Measurements from ENCODE around the gene KLHL20.
"Not testable (repeated sequence)": the region's sequence is repeated elsewhere in the genome, so short reads cannot be mapped to it uniquely, and the experiment has no call there.

Gene KLHL20

GRCh38 chr1:173770330-173770729 is 55.5 kb downstream of the KLHL20 start:
- H3K4me1 ChIP-seq (ENCODE audit: control insufficient read depth in 5 of 5, insufficient read depth in 5 of 5, low read length in 5 of 5); H3K9ac ChIP-seq (ENCODE audit: low read length in 5 of 5); H3K27ac ChIP-seq (ENCODE audit: low read depth, low read length); H3K4me3 ChIP-seq (ENCODE audit: low read depth in 1 of 5, low read length in 5 of 5); H3K27me3 ChIP-seq (ENCODE audit: control insufficient read depth in 5 of 5, insufficient read depth in 4 of 5, low read length in 5 of 5); H3K9me3 ChIP-seq (ENCODE audit: control insufficient read depth in 5 of 5, low read length in 5 of 5): not testable (repeated sequence)
- peaks cover 17 to 36% (median 25%) of the 10 kb centered on the region in 5 donors for H3K36me3 ChIP-seq (ENCODE audit: control insufficient read depth in 5 of 5, insufficient read depth in 5 of 5, low read length in 5 of 5)

GRCh38 chr1:173771560-173771959 is 56.8 kb downstream of the KLHL20 start:
- Histone ChIP-seq H3K27ac (ENCODE audit: low read depth, low read length) (no peak overlapping the region), H3K27me3 (ENCODE audit: control insufficient read depth in 5 of 5, insufficient read depth in 4 of 5, low read length in 5 of 5) (no peaks in the 10 kb centered on the region), H3K9ac (ENCODE audit: low read length in 5 of 5) (no peak overlapping the region), H3K4me1 (ENCODE audit: control insufficient read depth in 5 of 5, insufficient read depth in 5 of 5, low read length in 5 of 5) (peaks cover 0 to 5% (median 0%) of the 10 kb centered on the region in 5 donors), H3K4me3 (ENCODE audit: low read depth in 1 of 5, low read length in 5 of 5) (no peak overlapping the region), H3K9me3 (ENCODE audit: control insufficient read depth in 5 of 5, low read length in 5 of 5) (no peaks in the 10 kb centered on the region), H3K36me3 (ENCODE audit: control insufficient read depth in 5 of 5, insufficient read depth in 5 of 5, low read length in 5 of 5) (peaks cover 26 to 39% (median 36%) of the 10 kb centered on the region in 5 donors)

GRCh38 chr1:173775578-173776226 is 60.9 kb downstream of the KLHL20 start:
- no peak overlapping the region for H3K4me3 ChIP-seq (ENCODE audit: low read depth in 1 of 5, low read length in 5 of 5)
- H3K9ac ChIP-seq (ENCODE audit: low read length in 5 of 5): no peak overlapping the region
- peaks cover 0 to 5% (median 0%) of the 10 kb centered on the region in 5 donors for H3K4me1 ChIP-seq (ENCODE audit: control insufficient read depth in 5 of 5, insufficient read depth in 5 of 5, low read length in 5 of 5)
- H3K27me3 ChIP-seq (ENCODE audit: control insufficient read depth in 5 of 5, insufficient read depth in 4 of 5, low read length in 5 of 5): no peaks in the 10 kb centered on the region
- no peaks in the 10 kb centered on the region for H3K9me3 ChIP-seq (ENCODE audit: control insufficient read depth in 5 of 5, low read length in 5 of 5)
- H3K36me3 ChIP-seq (ENCODE audit: control insufficient read depth in 5 of 5, insufficient read depth in 5 of 5, low read length in 5 of 5): peaks cover 34 to 54% (median 35%) of the 10 kb centered on the region in 5 donors
- no peak overlapping the region for H3K27ac ChIP-seq (ENCODE audit: low read depth, low read length)

GRCh38 chr1:173779936-173780335 is 65.2 kb downstream of the KLHL20 start:
- Histone ChIP-seq H3K4me1 (ENCODE audit: control insufficient read depth in 5 of 5, insufficient read depth in 5 of 5, low read length in 5 of 5) (no peaks in the 10 kb centered on the region), H3K36me3 (ENCODE audit: control insufficient read depth in 5 of 5, insufficient read depth in 5 of 5, low read length in 5 of 5) (peaks cover 56 to 82% (median 71%) of the 10 kb centered on the region in 5 donors), H3K27ac (ENCODE audit: low read depth, low read length) (no peak overlapping the region), H3K27me3 (ENCODE audit: control insufficient read depth in 5 of 5, insufficient read depth in 4 of 5, low read length in 5 of 5) (no peaks in the 10 kb centered on the region), H3K9ac (ENCODE audit: low read length in 5 of 5) (no peak overlapping the region), H3K9me3 (ENCODE audit: control insufficient read depth in 5 of 5, low read length in 5 of 5) (no peaks in the 10 kb centered on the region), H3K4me3 (ENCODE audit: low read depth in 1 of 5, low read length in 5 of 5) (no peak overlapping the region)

- H3K36me3 ChIP-seq (ENCODE audit: control insufficient read depth in 5 of 5, insufficient read depth in 5 of 5, low read length in 5 of 5): peaks cover 47 to 74% (median 60%) of the 10 kb centered on the region in 5 donors
Observed at GRCh38 chr1:173784997-173785396, 70.2 kb downstream of the KLHL20 start.

GRCh38 chr1:173789841-173790240 is 75.1 kb downstream of the KLHL20 start:
- H3K27me3 ChIP-seq (ENCODE audit: control insufficient read depth in 5 of 5, insufficient read depth in 4 of 5, low read length in 5 of 5): no peaks in the 10 kb centered on the region
- no peak overlapping the region for H3K27ac ChIP-seq (ENCODE audit: low read depth, low read length)
- peaks cover 12 to 29% (median 27%) of the 10 kb centered on the region in 5 donors for H3K36me3 ChIP-seq (ENCODE audit: control insufficient read depth in 5 of 5, insufficient read depth in 5 of 5, low read length in 5 of 5)
- H3K4me3 ChIP-seq (ENCODE audit: low read depth in 1 of 5, low read length in 5 of 5): no peak overlapping the region
- H3K9ac ChIP-seq (ENCODE audit: low read length in 5 of 5): no peak overlapping the region
- no peaks in the 10 kb centered on the region for H3K9me3 ChIP-seq (ENCODE audit: control insufficient read depth in 5 of 5, low read length in 5 of 5)
- no peaks in the 10 kb centered on the region for H3K4me1 ChIP-seq (ENCODE audit: control insufficient read depth in 5 of 5, insufficient read depth in 5 of 5, low read length in 5 of 5)

More at GRCh38 chr1:173784997-173785396, 70.2 kb downstream of the KLHL20 start:
- H3K4me3 ChIP-seq (ENCODE audit: low read depth in 1 of 5, low read length in 5 of 5): no peak overlapping the region
- no peak overlapping the region for H3K27ac ChIP-seq (ENCODE audit: low read depth, low read length)
- H3K9me3 ChIP-seq (ENCODE audit: control insufficient read depth in 5 of 5, low read length in 5 of 5): no peaks in the 10 kb centered on the region
- no peak overlapping the region for H3K9ac ChIP-seq (ENCODE audit: low read length in 5 of 5)
- H3K4me1 ChIP-seq (ENCODE audit: control insufficient read depth in 5 of 5, insufficient read depth in 5 of 5, low read length in 5 of 5): no peaks in the 10 kb centered on the region
- no peaks in the 10 kb centered on the region for H3K27me3 ChIP-seq (ENCODE audit: control insufficient read depth in 5 of 5, insufficient read depth in 4 of 5, low read length in 5 of 5)

GRCh38 chr1:173798078-173798477 is 83.3 kb downstream of the KLHL20 start:
- Histone ChIP-seq H3K36me3 (ENCODE audit: control insufficient read depth in 5 of 5, insufficient read depth in 5 of 5, low read length in 5 of 5) (peaks cover 0 to 7% (median 4%) of the 10 kb centered on the region in 5 donors), H3K4me1 (ENCODE audit: control insufficient read depth in 5 of 5, insufficient read depth in 5 of 5, low read length in 5 of 5) (no peaks in the 10 kb centered on the region), H3K9ac (ENCODE audit: low read length in 5 of 5) (no peak overlapping the region), H3K27me3 (ENCODE audit: control insufficient read depth in 5 of 5, insufficient read depth in 4 of 5, low read length in 5 of 5) (no peaks in the 10 kb centered on the region), H3K27ac (ENCODE audit: low read depth, low read length) (no peak overlapping the region), H3K4me3 (ENCODE audit: low read depth in 1 of 5, low read length in 5 of 5) (no peak overlapping the region), H3K9me3 (ENCODE audit: control insufficient read depth in 5 of 5, low read length in 5 of 5) (no peaks in the 10 kb centered on the region)

GRCh38 chr1:173799995-173800394 is 85.2 kb downstream of the KLHL20 start:
- H3K27ac ChIP-seq (ENCODE audit: low read depth, low read length); H3K36me3 ChIP-seq (ENCODE audit: control insufficient read depth in 5 of 5, insufficient read depth in 5 of 5, low read length in 5 of 5); H3K27me3 ChIP-seq (ENCODE audit: control insufficient read depth in 5 of 5, insufficient read depth in 4 of 5, low read length in 5 of 5); H3K9ac ChIP-seq (ENCODE audit: low read length in 5 of 5); H3K4me1 ChIP-seq (ENCODE audit: control insufficient read depth in 5 of 5, insufficient read depth in 5 of 5, low read length in 5 of 5); H3K9me3 ChIP-seq (ENCODE audit: control insufficient read depth in 5 of 5, low read length in 5 of 5); H3K4me3 ChIP-seq (ENCODE audit: low read depth in 1 of 5, low read length in 5 of 5): not testable (repeated sequence)

GRCh38 chr1:173802961-173803360 is 88.2 kb downstream of the KLHL20 start:
- Histone ChIP-seq H3K9me3 (ENCODE audit: control insufficient read depth in 5 of 5, low read length in 5 of 5) (no peaks in the 10 kb centered on the region), H3K9ac (ENCODE audit: low read length in 5 of 5) (no peak overlapping the region), H3K27me3 (ENCODE audit: control insufficient read depth in 5 of 5, insufficient read depth in 4 of 5, low read length in 5 of 5) (no peaks in the 10 kb centered on the region), H3K4me3 (ENCODE audit: low read depth in 1 of 5, low read length in 5 of 5) (no peak overlapping the region), H3K36me3 (ENCODE audit: control insufficient read depth in 5 of 5, insufficient read depth in 5 of 5, low read length in 5 of 5) (peaks cover 0 to 21% (median 12%) of the 10 kb centered on the region in 5 donors), H3K4me1 (ENCODE audit: control insufficient read depth in 5 of 5, insufficient read depth in 5 of 5, low read length in 5 of 5) (no peaks in the 10 kb centered on the region), H3K27ac (ENCODE audit: low read depth, low read length) (no peak overlapping the region)

GRCh38 chr1:173813654-173814053 is 98.9 kb downstream of the KLHL20 start:
- not testable (repeated sequence) for H3K27ac ChIP-seq (ENCODE audit: low read depth, low read length); H3K9me3 ChIP-seq (ENCODE audit: control insufficient read depth in 5 of 5, low read length in 5 of 5); H3K4me3 ChIP-seq (ENCODE audit: low read depth in 1 of 5, low read length in 5 of 5); H3K27me3 ChIP-seq (ENCODE audit: control insufficient read depth in 5 of 5, insufficient read depth in 4 of 5, low read length in 5 of 5); H3K9ac ChIP-seq (ENCODE audit: low read length in 5 of 5); H3K4me1 ChIP-seq (ENCODE audit: control insufficient read depth in 5 of 5, insufficient read depth in 5 of 5, low read length in 5 of 5)
- peaks cover 0 to 12% (median 4%) of the 10 kb centered on the region in 5 donors for H3K36me3 ChIP-seq (ENCODE audit: control insufficient read depth in 5 of 5, insufficient read depth in 5 of 5, low read length in 5 of 5)

Measured in subcutaneous abdominal adipose tissue (tissue), 5 donors.